Measurements from ENCODE around the gene NPVF.
A peak's percentile ranks its signal among the peaks of the same experiment; 100 is the strongest.

NPVF gene

GRCh38 chr7:25181532-25181931, 46.8 kb downstream of the NPVF start:
- H3K4me1 ChIP-seq (ENCODE audit: control insufficient read depth, insufficient read depth, low read length), result no peaks in the 10 kb centered on the region
- H3K27ac ChIP-seq (ENCODE audit: low read depth, low read length), result no peak overlapping the region
- no peak overlapping the region for H3K4me3 ChIP-seq (ENCODE audit: low read length)
- H3K36me3 ChIP-seq (ENCODE audit: control insufficient read depth, insufficient read depth, low read length), result no peaks in the 10 kb centered on the region
- no peaks in the 10 kb centered on the region for H3K27me3 ChIP-seq (ENCODE audit: control insufficient read depth, insufficient read depth, low read length)
- no peak overlapping the region for H3K9ac ChIP-seq (ENCODE audit: low read length)

GRCh38 chr7:25180946-25181345, 47.3 kb downstream of the NPVF start:
- no peaks in the 10 kb centered on the region for H3K27me3 ChIP-seq (ENCODE audit: control insufficient read depth, insufficient read depth, low read length)
- H3K4me3 ChIP-seq (ENCODE audit: low read length), result peak overlapping the region; percentile 82
- no peaks in the 10 kb centered on the region for H3K4me1 ChIP-seq (ENCODE audit: control insufficient read depth, insufficient read depth, low read length)
- H3K9ac ChIP-seq (ENCODE audit: low read length), result no peak overlapping the region
- H3K27ac ChIP-seq (ENCODE audit: low read depth, low read length), result no peak overlapping the region
- no peaks in the 10 kb centered on the region for H3K36me3 ChIP-seq (ENCODE audit: control insufficient read depth, insufficient read depth, low read length)

- no peaks in the 10 kb centered on the region for H3K4me1 ChIP-seq (ENCODE audit: control insufficient read depth, insufficient read depth, low read length)
- peak overlapping the region; percentile 82 for H3K4me3 ChIP-seq (ENCODE audit: low read length)
- H3K9ac ChIP-seq (ENCODE audit: low read length), result peak overlapping the region; percentile 59
- no peaks in the 10 kb centered on the region for H3K36me3 ChIP-seq (ENCODE audit: control insufficient read depth, insufficient read depth, low read length)
- H3K27ac ChIP-seq (ENCODE audit: low read depth, low read length), result no peak overlapping the region
- no peaks in the 10 kb centered on the region for H3K27me3 ChIP-seq (ENCODE audit: control insufficient read depth, insufficient read depth, low read length)
Measured at GRCh38 chr7:25180592-25180923, 47.7 kb downstream of the NPVF start.

GRCh38 chr7:25179771-25180591, 48.3 kb downstream of the NPVF start:
- Histone ChIP-seq H3K4me3 (ENCODE audit: low read length) (peak overlapping the region; percentile 82), H3K27me3 (ENCODE audit: control insufficient read depth, insufficient read depth, low read length) (no peaks in the 10 kb centered on the region), H3K36me3 (ENCODE audit: control insufficient read depth, insufficient read depth, low read length) (no peaks in the 10 kb centered on the region), H3K9ac (ENCODE audit: low read length) (peak overlapping the region; percentile 59), H3K4me1 (ENCODE audit: control insufficient read depth, insufficient read depth, low read length) (no peaks in the 10 kb centered on the region), H3K27ac (ENCODE audit: low read depth, low read length) (peak overlapping the region; percentile 65)

GRCh38 chr7:25179325-25179724, 49.0 kb downstream of the NPVF start:
- Histone ChIP-seq H3K36me3 (ENCODE audit: control insufficient read depth, insufficient read depth, low read length) (no peaks in the 10 kb centered on the region), H3K27ac (ENCODE audit: low read depth, low read length) (no peak overlapping the region), H3K4me3 (ENCODE audit: low read length) (peak overlapping the region; percentile 77), H3K27me3 (ENCODE audit: control insufficient read depth, insufficient read depth, low read length) (no peaks in the 10 kb centered on the region), H3K9ac (ENCODE audit: low read length) (no peak overlapping the region), H3K4me1 (ENCODE audit: control insufficient read depth, insufficient read depth, low read length) (no peaks in the 10 kb centered on the region)
